Kidney (tissue), 14 donors: ENCODE data around the gene GMDS. TPM values are rescaled to one million over a fixed set of nuclear protein-coding genes. Genes with fewer than 3 reads are reported as not detected.

Experiments used
- DNase-seq, 5 donors: peaks; one replicate each; pipeline ENCODE4 v3.0.0-alpha.2; 2013 to 2020
- FAIRE-seq: peaks from 2 replicates; lab custom pipeline; 2012; peaks lifted over from hg19 to GRCh38; lab: Jason Lieb, UNC
- H3K27ac ChIP-seq, 2 donors: one replicate each; pipeline ENCODE4 v1.7.0; 2013; ENCODE audit warnings: low read depth in 2 of 2, low read length in 2 of 2, inconsistent platforms in 1 of 2
- H3K27me3 ChIP-seq: one replicate; pipeline ENCODE4 v1.7.1; 2013; ENCODE audit warnings: low read length, inconsistent platforms; ENCODE audit not compliant: control insufficient read depth, insufficient read depth
- H3K36me3 ChIP-seq, 3 donors: one replicate each; pipeline versions ENCODE4 v1.7.0 to v1.7.1; 2013; ENCODE audit warnings: low read length in 3 of 3, control low read depth in 1 of 3, inconsistent platforms in 1 of 3; ENCODE audit not compliant: insufficient read depth in 3 of 3, control insufficient read depth in 2 of 3
- H3K4me1 ChIP-seq, 3 donors: one replicate each; pipeline versions ENCODE4 v1.7.0 to v1.7.1; 2013; ENCODE audit warnings: low read length in 3 of 3, inconsistent platforms in 1 of 3, low read depth in 1 of 3; ENCODE audit not compliant: control insufficient read depth in 2 of 3, insufficient read depth in 2 of 3
- H3K4me3 ChIP-seq, 3 donors: one replicate each; pipeline versions ENCODE4 v1.7.0 to v1.8.1; 2013; ENCODE audit warnings: low read length in 3 of 3, control low read depth in 1 of 3, inconsistent platforms in 1 of 3
- H3K9ac ChIP-seq, 3 donors: one replicate each; pipeline versions ENCODE4 v1.7.0 to v1.7.1; 2013; ENCODE audit warnings: low read length in 3 of 3, control low read depth in 1 of 3, inconsistent platforms in 1 of 3
- H3K9me3 ChIP-seq, 3 donors: one replicate each; pipeline versions ENCODE4 v1.7.0 to v1.7.1; 2013; ENCODE audit warnings: low read length in 3 of 3, control low read depth in 1 of 3, inconsistent platforms in 1 of 3; ENCODE audit not compliant: control insufficient read depth in 2 of 3, insufficient read depth in 1 of 3
- intact Hi-C: fragments of 100-400 bp; cut with DNase I; formaldehyde crosslinking; loops from one replicate; pipeline ENCODE4 v1.11.1; 2022
- polyA plus RNA-seq: library from polyadenylated mRNA; stranded (reverse); fragments of 350-450 nt; fragmentation: Illumina TruSeq; extraction: RNeasy Lipid Tissue Mini Kit (QIAGEN cat#74804); gene quantifications from one replicate; pipeline ENCODE4 v1.2.3, GENCODE V29; 2014; ENCODE audit warnings: low read depth, low replicate concordance; ENCODE audit not compliant: insufficient read depth
- total RNA-seq: library from RNA; stranded (reverse); fragmentation: NEBNext Ultra II Directional; extraction: Animal tissue kit (Norgen Biotek cat#: 25700); gene quantifications from one replicate; pipeline ENCODE4 v1.2.1, GENCODE V29; 2021
- TF ChIP-seq, protein P1 (sequence below): IDR thresholded peaks from 3 replicates; pipeline ENCODE4 v1.5.1; 2012; ENCODE audit warnings: mild to moderate bottlenecking, moderate library complexity, borderline replicate concordance; ENCODE audit not compliant: insufficient read depth; ENCODE audit errors: extremely low read depth
- donor health status: control.
- donor health status: control.
- donor health status: control.
- donor health status: control.
- donor health status: control.
- donor health status: DM: yes; HTN: yes; CAD: no.
- donor health status: Normal renal cell carcinoma (clear cell type).

GMDS gene
- total and polyA plus RNA-seq, 2 donors from 2014 or later, result 49.6 to 63.7 TPM

DNA sequence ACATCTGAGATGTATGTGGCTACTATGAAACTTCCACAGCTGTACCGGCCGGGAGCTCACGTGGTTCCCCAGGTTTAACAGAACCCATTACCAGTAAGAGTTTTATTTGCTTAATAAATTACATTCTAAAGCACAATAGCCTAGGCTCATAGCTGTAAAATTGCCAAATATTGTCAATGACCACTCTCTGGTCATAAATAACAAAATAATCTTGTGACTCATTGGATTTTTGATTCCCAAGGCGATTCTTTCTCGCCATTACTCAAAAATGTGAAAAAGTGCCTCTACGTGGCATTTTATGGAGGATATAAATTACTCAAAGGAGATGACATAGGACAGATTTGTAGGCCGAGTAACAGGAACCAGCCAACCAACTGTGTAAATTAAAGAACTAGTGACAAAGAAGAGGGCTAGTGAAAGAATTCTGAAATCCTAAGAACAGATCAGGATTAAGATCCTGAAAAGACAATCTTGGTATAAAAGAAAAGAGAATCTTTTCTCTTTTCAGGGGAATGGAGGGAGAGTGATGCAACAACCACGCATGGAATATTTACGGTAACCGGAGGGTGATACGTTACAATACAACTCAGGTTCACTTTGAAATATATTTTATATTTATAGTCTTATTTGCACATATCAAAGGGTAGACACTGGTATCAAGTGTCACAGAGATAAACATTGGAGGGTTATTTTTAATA is 436.0 kb downstream of the GMDS start:
- no peak for FAIRE-seq
- intact Hi-C loops, result no loop called here
- H3K4me3 ChIP-seq, result no peak overlapping the region

DNA sequence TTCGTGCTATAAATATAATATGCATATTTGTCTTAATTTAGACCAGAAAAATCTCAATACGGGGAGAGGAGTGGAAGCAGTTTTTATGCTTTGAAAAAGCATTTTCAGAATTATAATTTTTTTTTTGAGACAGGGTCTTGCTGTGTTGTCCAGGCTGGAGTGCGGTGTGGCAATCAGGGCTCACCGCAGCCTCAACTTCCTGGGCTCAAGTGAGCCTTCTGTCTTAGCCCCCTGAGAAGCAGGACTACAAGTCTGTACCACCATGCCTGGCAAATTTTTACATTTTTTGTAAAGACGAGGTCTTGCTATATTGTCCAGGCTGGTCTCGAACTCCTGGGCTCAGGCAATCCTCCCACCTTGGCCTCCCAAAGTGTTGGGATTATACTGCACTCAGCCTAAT is 438.5 kb downstream of the GMDS start:
- no peak for DNase-seq
- Histone ChIP-seq H3K27me3 (no peaks in the 10 kb centered on the region), H3K9me3 (no peaks in the 10 kb centered on the region), H3K4me3 (no peak overlapping the region), H3K4me1 (peaks cover 0 to 2% (median 0%) of the 10 kb centered on the region in 3 donors), H3K36me3 (no peaks in the 10 kb centered on the region), H3K9ac (no peak overlapping the region), H3K27ac (no peak overlapping the region)
- intact Hi-C loops, result no loop called here
- FAIRE-seq, result no peak
- TF ChIP-seq, protein P1, sequence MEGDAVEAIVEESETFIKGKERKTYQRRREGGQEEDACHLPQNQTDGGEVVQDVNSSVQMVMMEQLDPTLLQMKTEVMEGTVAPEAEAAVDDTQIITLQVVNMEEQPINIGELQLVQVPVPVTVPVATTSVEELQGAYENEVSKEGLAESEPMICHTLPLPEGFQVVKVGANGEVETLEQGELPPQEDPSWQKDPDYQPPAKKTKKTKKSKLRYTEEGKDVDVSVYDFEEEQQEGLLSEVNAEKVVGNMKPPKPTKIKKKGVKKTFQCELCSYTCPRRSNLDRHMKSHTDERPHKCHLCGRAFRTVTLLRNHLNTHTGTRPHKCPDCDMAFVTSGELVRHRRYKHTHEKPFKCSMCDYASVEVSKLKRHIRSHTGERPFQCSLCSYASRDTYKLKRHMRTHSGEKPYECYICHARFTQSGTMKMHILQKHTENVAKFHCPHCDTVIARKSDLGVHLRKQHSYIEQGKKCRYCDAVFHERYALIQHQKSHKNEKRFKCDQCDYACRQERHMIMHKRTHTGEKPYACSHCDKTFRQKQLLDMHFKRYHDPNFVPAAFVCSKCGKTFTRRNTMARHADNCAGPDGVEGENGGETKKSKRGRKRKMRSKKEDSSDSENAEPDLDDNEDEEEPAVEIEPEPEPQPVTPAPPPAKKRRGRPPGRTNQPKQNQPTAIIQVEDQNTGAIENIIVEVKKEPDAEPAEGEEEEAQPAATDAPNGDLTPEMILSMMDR, result no peak

More for the DNA sequence above, 436.0 kb downstream of the GMDS start:
- Histone ChIP-seq H3K4me1 (no peaks in the 10 kb centered on the region), H3K9me3 (no peaks in the 10 kb centered on the region), H3K27me3 (no peaks in the 10 kb centered on the region), H3K9ac (no peak overlapping the region), H3K36me3 (no peaks in the 10 kb centered on the region), H3K27ac (no peak overlapping the region)
- TF ChIP-seq, protein P1, result no peak
- DNase-seq, result peak in 3 of 5 donors; percentile 42 to 78 (median 61)

DNA sequence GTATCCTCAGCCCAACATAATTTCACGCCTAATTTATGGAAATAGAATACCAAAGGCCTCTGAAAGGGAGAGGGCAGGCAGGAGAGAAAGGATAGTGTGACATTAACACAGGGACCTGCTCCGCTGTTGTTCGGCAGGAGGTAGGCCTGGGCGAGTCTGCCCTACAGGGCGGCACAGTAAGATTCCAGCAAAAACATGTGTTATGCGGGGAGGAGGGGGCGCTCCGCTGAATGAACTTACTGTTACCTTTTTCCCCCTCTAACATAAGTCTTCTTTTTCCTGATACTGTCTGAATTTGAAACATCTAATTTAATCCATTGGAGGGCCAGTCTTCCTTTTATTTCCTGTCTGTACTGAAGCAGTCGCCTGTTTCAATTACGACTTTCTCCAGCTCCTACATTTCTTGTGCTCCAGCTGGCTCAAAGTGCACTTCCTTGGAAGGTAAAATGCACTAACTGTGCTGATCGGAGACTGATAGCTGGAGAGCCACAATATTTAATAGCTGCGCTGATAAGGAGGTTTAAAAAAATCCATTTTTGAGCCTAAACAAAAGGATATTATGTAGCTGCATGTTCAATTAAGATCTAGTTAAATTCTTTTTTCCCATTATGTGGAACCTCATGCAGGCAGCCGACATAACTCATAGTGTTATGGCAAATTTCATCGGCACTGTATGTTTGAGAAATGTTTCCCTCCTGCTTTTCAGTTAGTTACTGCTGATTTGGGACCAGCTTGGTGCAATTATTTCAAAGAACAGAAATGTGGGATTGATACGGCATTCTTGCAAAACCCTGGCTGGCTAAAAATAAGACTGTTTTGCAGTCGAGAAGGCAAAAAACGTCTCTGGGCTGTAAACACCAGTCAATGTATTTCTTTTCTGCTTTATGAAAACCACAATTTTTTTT is 442.7 kb downstream of the GMDS start:
- Histone ChIP-seq H3K27me3 (no peaks in the 10 kb centered on the region), H3K4me1 (peaks cover 0 to 3% (median 2%) of the 10 kb centered on the region in 3 donors), H3K9ac (peak overlapping the region in 1 of 3 donors; percentile 31), H3K36me3 (no peaks in the 10 kb centered on the region), H3K9me3 (no peaks in the 10 kb centered on the region), H3K4me3 (peak overlapping the region in 1 of 3 donors; percentile 31), H3K27ac (peak overlapping the region in 1 of 2 donors; percentile 44)
- DNase-seq (peak in 4 of 5 donors; percentile 38 to 67 (median 49)), FAIRE-seq (no peak)
- intact Hi-C loops, result no loop called here
- TF ChIP-seq, protein P1, result no peak
